Activated CD4-positive, alpha-beta T cell treated with anti-CD3 and anti-CD28 coated beads, Interleukin-10, Interleukin-2, amounts not matched to agents 100 ng/mL and 50 ng/mL, durations not matched to agents 16 hours and 8 hours (primary cell): Measurements from ENCODE around the gene NPFF.

Source experiments
- DNase-seq: peaks from one replicate; pipeline ENCODE4 v3.0.0-alpha.2; 2020

The NPFF gene

GRCh38 chr12:53513712-53514410, 6.6 kb upstream of the NPFF start:
- no peak for DNase-seq

DNA sequence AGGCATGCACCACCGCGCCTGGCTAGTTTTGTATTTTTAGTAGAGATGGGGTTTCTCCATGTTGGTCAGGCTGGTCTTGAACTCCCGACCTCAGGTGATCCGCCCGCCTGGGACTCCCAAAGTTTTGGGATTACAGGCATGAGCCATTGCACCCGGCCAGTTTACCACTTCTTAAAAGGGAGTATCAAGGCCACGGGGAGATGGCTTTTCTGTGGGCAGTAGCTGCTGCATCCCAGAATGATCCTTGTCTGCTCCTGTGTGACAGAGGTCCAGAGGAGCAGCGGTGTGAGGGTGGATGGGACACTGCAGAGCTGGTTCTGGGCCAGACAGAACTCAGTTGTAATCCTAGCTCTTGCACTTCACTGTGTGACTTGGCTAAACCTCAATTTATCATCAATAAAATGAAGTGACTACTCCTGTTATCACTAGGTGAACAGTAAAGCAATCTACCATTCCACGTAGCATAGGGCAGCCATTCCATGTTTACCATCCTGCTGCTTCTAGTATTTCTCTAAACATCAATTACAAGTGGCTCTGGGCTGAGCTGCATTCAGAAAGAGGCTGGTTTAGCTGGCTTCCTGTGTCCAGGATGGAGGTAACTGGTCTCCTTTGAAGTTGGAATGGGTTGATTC, 3.0 kb upstream of the NPFF start:
- no peak for DNase-seq

- peak; percentile 90 for DNase-seq
Observed at GRCh38 chr12:53508534-53509170, 1.4 kb upstream of the NPFF start.

DNA sequence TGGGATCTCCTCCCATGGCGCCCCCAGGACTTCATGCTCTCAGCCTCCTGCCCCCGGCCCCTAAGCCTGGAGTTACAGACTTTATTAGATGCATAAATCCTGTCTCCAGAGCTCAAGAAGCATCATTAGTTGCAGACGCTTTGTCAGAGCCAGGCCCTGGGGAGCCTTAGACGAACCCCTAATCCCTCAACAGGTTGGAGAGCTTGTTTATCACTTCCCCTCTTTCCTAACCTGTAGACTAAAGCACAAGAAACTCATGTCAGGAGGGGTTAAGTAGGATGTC, 260 bp upstream of the NPFF start:
- no peak for DNase-seq

DNA sequence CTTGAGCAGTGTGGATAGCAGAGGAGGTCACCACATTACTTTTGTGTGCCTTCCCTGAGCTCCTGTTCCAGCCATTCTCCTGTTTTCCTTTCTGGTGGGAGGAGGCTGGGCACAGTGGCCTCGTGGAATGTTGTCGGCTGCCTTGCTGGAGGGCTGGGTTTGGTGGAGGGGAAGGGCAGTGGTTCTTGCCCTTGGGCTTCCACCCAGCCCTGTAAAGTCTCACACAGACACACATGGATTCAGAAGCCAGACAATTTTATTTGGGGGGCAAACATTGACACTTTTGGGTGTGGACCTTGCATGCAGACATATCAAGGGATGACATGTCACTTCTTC, 866 bp downstream of the NPFF start:
- DNase-seq = no peak

GRCh38 chr12:53505555-53506449, 1.5 kb downstream of the NPFF start:
- no peak for DNase-seq

- DNase-seq = no peak
Observed at GRCh38 chr12:53505086-53505485, 2.2 kb downstream of the NPFF start.

DNA sequence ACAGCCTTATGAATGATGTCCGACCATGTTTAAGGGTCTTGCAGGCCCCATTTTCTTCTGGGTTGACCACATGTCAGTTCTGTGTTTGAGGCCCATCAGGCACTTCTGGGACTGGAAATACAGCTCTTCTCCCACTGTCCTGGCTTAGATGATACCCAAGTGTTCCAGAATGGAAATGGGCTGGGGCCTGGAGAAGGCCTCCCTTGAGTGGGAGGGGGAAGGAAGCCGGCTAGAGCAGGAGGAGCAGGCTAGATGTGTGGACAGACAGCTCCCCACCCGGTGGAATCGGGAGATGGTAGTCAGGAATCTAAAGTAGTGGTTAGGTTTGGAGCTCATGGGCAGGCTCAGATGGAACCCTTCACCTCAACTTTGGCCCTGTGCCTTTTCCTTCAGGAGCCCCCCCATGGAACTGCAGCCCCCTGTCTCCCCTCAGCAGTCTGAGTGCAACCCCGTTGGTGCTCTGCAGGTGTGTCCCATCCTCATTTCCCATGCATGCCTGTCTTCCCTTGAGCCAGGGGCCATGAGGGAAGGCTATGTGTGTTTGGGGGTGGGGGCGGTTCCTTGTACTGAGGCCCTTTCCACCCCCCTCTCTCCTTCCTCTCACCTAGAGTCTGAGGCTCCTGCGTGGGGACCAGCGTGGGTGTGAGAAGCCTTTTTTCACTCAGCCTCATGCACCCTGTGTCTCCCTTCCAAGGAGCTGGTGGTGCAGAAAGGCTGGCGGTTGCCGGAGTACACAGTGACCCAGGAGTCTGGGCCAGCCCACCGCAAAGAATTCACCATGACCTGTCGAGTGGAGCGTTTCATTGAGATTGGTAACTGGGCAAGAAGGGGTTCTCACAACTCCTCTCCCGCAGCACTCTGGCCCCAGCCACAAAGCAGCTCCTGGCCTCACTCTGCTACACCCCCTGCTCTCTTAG, 3.0 kb downstream of the NPFF start:
- no peak for DNase-seq

DNA sequence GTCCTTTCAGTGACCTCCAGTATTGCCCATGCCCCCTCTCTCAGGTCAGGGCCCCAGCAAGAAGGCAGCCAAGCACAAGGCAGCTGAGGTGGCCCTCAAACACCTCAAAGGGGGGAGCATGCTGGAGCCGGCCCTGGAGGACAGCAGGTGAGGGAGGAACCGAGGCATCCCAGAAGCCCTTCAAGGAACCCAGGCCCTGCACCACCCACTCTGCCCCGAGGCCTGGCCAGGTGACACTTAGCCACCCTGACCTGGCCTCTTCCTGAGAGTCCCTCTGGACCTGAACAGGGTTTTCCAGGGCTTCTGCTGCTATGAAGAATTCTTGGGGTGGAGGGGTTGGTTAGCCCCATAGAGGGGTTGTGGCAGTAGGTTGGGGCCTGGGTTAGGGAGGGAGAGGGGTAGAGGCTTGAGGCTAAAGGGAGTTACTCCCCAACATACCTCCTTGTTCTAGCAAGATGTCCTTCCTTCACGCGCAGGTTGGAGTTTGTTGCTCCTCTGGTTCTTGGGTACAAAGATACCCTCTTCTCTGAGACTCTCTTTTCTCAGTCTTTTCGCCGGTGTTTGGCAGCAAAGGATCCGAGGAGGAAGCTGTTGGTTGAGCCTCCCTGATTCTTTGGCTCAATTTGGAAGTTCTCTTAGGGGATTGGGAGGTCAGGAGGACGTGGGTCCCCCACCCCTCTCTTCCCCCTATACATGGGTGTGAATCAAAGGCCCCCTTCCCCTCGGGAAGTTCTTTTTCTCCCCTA, 4.1 kb downstream of the NPFF start:
- no peak for DNase-seq

DNA sequence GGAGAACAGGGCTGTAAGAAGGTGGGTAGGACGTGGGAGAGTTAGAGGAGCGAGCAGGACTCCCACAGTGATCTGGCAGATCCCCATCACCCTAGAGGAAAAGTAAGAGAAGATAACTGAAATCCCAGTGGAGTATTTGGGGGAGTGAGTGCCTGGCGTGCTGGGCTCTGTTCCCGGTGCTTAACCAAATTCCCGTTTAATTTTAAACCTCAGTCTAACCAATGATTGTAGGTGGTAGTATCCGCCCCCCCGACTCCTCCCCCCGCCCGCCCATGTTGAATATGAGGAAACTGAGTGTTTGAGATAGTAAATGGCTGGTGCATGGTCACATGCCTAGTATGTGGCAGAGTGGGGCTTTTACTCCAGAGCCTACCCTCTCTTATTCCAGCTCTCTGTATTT, 5.0 kb downstream of the NPFF start:
- no peak for DNase-seq

- DNase-seq = no peak
Observed at GRCh38 chr12:53501615-53502181, 5.6 kb downstream of the NPFF start.

DNA sequence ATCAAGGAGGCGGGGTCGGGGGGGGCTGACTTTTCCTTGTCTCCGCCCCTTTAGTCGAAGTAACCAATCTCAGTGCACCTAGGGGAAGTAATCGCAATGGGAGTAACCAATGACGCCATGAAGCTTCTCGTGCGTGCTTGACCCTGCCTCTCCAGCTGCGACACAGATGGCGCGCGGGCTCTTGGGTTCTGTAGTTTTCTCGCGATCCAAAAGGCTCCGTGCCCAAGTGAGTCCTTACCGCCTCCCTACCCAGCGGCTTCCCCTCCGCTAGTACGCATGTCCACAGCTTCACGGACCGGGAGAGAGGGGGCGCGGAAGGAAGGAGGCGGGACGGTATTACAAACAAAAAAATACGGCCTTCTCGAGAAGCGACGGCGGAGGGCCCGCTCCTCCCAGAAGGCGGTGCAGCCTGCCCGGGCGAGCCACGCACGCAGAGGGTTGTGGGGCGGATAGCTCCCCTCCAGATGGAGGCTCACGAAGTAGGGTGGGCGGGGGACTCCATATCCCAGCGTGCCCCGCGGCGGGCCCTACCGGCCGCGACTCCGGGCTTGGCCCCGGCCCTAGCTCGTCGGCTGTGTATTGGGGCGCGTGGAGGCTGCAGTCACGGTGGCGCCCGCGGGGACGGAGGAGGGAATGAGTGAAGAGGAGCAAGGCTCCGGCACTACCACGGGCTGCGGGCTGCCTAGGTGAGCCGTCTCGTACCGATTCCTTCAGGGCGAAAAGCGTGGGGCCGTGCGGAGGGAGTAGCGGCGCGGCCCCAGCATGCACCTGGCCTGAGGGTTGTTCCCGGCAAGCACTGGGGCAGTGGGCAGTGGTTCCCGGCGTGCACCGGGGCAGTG, 6.3 kb downstream of the NPFF start, which contains the start of gene TARBP2:
Gene TARBP2, plus strand, starts transcription at position 508 of the 839 bp plus-strand sequence. Its CDS starts 126 bp downstream, at position 634.
- peak; percentile 99 for DNase-seq

GRCh38 chr12:53500142-53500775, 7.0 kb downstream of the NPFF start:
- peak; percentile 44 for DNase-seq

DNA sequence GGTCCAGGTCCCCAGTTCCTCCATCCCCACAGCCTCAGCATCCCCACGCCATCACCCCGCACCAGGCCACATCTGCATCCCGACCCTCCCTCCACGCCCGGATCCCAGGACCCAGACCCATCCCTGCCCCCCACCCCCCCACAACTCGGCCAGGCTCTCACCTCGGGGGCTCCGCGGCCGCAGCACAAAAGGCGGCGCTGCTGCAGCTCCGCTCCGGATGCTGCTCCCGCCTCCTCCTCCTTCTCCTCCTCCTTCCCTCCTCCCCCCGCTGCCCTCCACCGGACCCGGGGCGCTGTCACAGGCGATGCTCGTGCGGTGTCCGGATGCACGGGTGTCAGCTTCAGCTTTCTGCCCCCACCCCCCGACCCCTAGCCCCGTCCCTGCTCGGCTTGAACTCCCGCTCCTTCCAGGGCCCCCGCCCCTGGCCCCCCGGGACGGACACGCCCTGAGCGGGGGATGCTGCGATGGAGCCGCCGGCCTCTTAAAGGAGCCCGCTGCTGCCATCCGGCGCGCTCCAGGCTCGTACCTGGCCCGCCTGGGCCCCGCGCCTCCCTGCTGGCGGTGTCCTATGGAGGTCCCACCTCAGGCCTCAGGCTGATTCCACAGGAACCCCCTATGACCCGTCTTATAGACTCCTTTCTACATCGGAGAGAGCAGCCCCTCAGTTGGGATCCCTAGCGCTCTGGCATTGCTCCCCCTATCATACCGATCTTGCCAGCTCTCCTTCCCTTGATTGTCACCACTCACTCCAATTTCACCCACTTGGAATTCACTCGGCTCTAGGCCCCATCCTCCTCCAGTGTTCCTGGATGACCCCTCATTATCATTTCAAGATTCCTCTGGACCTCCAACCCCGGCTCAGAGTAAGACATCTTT, 7.8 kb downstream of the NPFF start, which contains the start of gene MAP3K12:
Gene MAP3K12, minus strand, starts transcription at position 193 of the 876 bp plus-strand sequence. CDS start 12,067 bp downstream, outside the sequence.
- peak; percentile 73 for DNase-seq

DNA sequence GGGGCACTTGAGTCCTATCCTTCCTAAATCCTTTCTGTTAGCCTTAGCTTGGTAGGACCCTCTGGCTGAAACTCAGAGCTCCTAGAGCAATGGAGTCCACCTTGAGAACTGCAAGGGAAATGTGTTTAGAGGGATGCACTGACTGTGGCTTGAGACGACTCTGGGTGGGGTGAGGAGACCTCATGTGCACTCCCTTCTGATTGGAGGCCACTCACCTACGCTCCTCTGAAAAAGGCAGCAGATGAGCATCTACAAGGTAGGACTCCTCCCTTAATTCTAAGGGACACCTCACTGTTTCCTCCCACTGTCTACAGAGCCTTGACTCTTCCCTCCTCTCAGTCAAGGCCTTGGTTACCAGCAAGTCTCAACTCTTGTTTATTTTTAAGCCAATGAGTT, 9.1 kb downstream of the NPFF start:
- DNase-seq = no peak

- DNase-seq = no peak
Observed at GRCh38 chr12:53497461-53497860, 9.8 kb downstream of the NPFF start.

DNA sequence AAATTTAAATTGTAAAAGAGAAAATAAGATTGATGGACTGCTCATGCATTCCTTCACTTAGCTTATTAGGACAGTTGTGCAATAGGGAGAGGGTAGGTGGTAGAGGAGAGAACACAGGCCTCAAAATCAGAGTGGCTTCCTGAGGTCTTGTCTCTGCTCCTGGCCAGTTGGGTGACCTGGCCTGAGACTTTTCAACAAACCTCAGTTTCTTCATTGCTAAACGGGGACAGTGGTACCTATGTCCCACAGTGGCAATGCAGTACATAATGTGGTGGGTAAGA, 10.6 kb downstream of the NPFF start:
- DNase-seq = no peak

DNA sequence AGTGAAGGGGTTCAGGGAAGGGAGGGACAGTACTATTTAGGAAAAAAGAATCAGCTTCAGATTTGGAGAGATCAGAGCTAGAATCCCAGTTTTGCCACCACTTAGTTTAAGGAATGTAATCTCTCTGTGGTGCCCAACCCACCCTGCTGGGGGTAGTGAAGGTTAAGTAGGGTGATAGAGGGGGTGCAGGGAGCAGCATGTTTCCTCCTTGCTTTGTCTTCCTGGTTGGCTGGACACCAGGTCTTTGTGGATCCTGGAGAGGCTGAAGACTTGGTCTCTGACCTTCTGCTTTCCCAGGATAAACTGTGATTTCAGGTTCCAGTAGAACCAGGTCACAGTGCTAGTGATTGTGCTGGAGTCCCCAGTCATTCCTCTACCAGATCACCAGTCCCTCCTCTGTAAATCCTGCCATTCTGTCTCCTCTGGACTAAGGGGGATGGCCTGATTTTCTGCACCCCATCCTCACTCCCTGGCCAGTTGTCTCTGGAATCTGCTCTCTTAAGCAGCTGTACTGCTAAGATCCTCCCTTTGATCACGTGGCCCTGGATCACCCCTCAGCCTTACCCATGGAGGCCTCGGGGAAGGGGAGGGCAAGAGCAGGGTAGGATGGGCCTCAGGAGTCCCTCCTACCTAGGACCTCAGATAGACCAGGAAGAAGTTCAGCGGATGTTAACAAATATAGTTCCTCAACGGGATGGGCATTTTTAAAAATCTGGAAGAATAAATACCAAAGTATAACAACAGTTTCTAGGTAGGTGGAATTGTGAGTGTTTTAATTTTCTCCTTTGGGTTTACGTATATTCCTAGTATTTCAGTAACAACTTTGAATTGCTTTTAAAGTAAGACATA, 11.2 kb downstream of the NPFF start:
- DNase-seq = no peak
